Breast epithelium (tissue), 4 donors: ENCODE measurements around the gene TXNL4A. TPM values are rescaled to one million over a fixed set of nuclear protein-coding genes. Genes with fewer than 3 reads are reported as not detected.

Experiments used
- DNase-seq, 2 donors: peaks; one replicate each; pipeline ENCODE4 v3.0.0-alpha.2; 2019; ENCODE audit warnings: low spot score in 2 of 2
- H3K27ac ChIP-seq, 2 donors: fragments of 200-600 bp; sonication (generic) in 1 of 2; one replicate each; pipeline ENCODE4 v1.5.1; 2016 to 2019; ENCODE audit warnings: mild to moderate bottlenecking in 1 of 2
- H3K27me3 ChIP-seq, 2 donors: fragments of 200-600 bp; sonication (generic) in 1 of 2; one replicate each; pipeline versions ENCODE4 v1.5.1 to v1.6.0; 2017 to 2019; ENCODE audit warnings: control low read depth in 1 of 2, mild to moderate bottlenecking in 1 of 2
- H3K36me3 ChIP-seq: fragments of 200-600 bp; one replicate; pipeline ENCODE4 v1.5.1; 2019
- H3K4me1 ChIP-seq, 2 donors: fragments of 200-600 bp; sonication (generic); one replicate each; pipeline ENCODE4 v1.5.1; 2016 to 2019; ENCODE audit warnings: control low read depth in 1 of 2
- H3K4me3 ChIP-seq, 3 donors: fragments of 200-600 bp; sonication (generic); 1 replicate in 2 of 3; 2 replicates in 1 of 3; pipeline ENCODE4 v1.5.1; 2016 to 2019; ENCODE audit warnings: mild to moderate bottlenecking in 3 of 3, moderate library complexity in 2 of 3
- H3K9me3 ChIP-seq, 2 donors: fragments of 200-600 bp; sonication (generic) in 1 of 2; one replicate each; pipeline ENCODE4 v1.5.1; 2016 to 2019; ENCODE audit warnings: control low read depth in 1 of 2
- CTCF ChIP-seq, 3 donors: fragments of 450-650 bp; IDR thresholded peaks; one replicate each; pipeline ENCODE4 v1.5.1; 2016 to 2017; ENCODE audit warnings: antibody characterized with exemption in 3 of 3, mild to moderate bottlenecking in 3 of 3, moderate library complexity in 3 of 3
- POLR2A ChIP-seq: fragments of 450-650 bp; IDR thresholded peaks from one replicate; pipeline ENCODE4 v1.6.1; 2016; ENCODE audit warnings: antibody characterized with exemption, mild to moderate bottlenecking, moderate library complexity
- POLR2AphosphoS5 ChIP-seq, 3 donors: sonication (generic); formaldehyde crosslinking; IDR thresholded peaks; one replicate each; pipeline ENCODE4 v1.6.1; 2017; ENCODE audit warnings: antibody characterized with exemption in 3 of 3
- intact Hi-C: fragments of 100-400 bp; cut with DNase I; formaldehyde crosslinking; loops from one replicate; pipeline ENCODE4 v1.15.1; 2023; ENCODE audit warnings: low total_unique reads
- total RNA-seq, 3 donors: library from RNA; depleted of rRNA; stranded (reverse); fragments of >200 nt; gene quantifications; one replicate each; pipeline ENCODE4 v1.1.0, GENCODE V29; 2016

Gene TXNL4A
- total RNA-seq, 3 donors from 2014 or later: 21.4 to 39.2 (median 23.9) TPM

- TF ChIP-seq CTCF (IDR thresholded peaks at IDR 0.05) (no peak), POLR2A (no peak), POLR2AphosphoS5 (IDR thresholded peaks at IDR 0.05) (no peak)
- peak in 1 of 2 donors; percentile 19 for DNase-seq
- H3K27ac ChIP-seq: peak overlapping the region in 1 of 2 donors; percentile 82
- H3K4me1 ChIP-seq: no peaks in the 10 kb centered on the region
- intact Hi-C loops: no loop called here
- H3K4me3 ChIP-seq: no peak overlapping the region
- H3K9me3 ChIP-seq: peaks cover 5 to 9% of the 10 kb centered on the region in 2 donors
- H3K36me3 ChIP-seq: no peaks in the 10 kb centered on the region
- no peaks in the 10 kb centered on the region for H3K27me3 ChIP-seq
Measured at GRCh38 chr18:79937103-79937860, 51.1 kb downstream of the TXNL4A start.

- no peak for TF ChIP-seq POLR2A
- no peak for TF ChIP-seq POLR2AphosphoS5 (IDR thresholded peaks at IDR 0.05)
- no peak for TF ChIP-seq CTCF (IDR thresholded peaks at IDR 0.05)
- DNase-seq: peak in 1 of 2 donors; percentile 10
- no peaks in the 10 kb centered on the region for H3K4me1 ChIP-seq
- H3K27me3 ChIP-seq: no peaks in the 10 kb centered on the region
- intact Hi-C loops: no loop called here
- H3K9me3 ChIP-seq: peaks cover 8 to 11% of the 10 kb centered on the region in 2 donors
- H3K4me3 ChIP-seq: no peak overlapping the region
- H3K27ac ChIP-seq: no peak overlapping the region
- H3K36me3 ChIP-seq: no peaks in the 10 kb centered on the region
Measured at GRCh38 chr18:79936641-79937040, 51.7 kb downstream of the TXNL4A start.

GRCh38 chr18:79935925-79936324 is 52.4 kb downstream of the TXNL4A start:
- intact Hi-C loops: no loop called here
- H3K27ac ChIP-seq: no peak overlapping the region
- no peak overlapping the region for H3K4me3 ChIP-seq
- H3K4me1 ChIP-seq: no peaks in the 10 kb centered on the region
- H3K36me3 ChIP-seq: no peaks in the 10 kb centered on the region
- no peaks in the 10 kb centered on the region for H3K27me3 ChIP-seq
- DNase-seq: peak in 1 of 2 donors; percentile 30
- TF ChIP-seq CTCF (IDR thresholded peaks at IDR 0.05) (no peak), POLR2A (no peak), POLR2AphosphoS5 (IDR thresholded peaks at IDR 0.05) (no peak)
- peaks cover 10 to 19% of the 10 kb centered on the region in 2 donors for H3K9me3 ChIP-seq

- Histone ChIP-seq H3K36me3 (no peaks in the 10 kb centered on the region), H3K4me1 (no peaks in the 10 kb centered on the region), H3K9me3 (peaks cover 10 to 22% of the 10 kb centered on the region in 2 donors), H3K4me3 (no peak overlapping the region), H3K27me3 (no peaks in the 10 kb centered on the region), H3K27ac (no peak overlapping the region)
- no peak for TF ChIP-seq POLR2A
- TF ChIP-seq POLR2AphosphoS5 (IDR thresholded peaks at IDR 0.05): no peak
- TF ChIP-seq CTCF (IDR thresholded peaks at IDR 0.05): no peak
- intact Hi-C loops: no loop called here
- no peak for DNase-seq
Measured at GRCh38 chr18:79935499-79935898, 52.9 kb downstream of the TXNL4A start.

GRCh38 chr18:79935098-79935480 is 53.3 kb downstream of the TXNL4A start:
- H3K27ac ChIP-seq: no peak overlapping the region
- no peaks in the 10 kb centered on the region for H3K36me3 ChIP-seq
- peak in 1 of 2 donors; percentile 9 for DNase-seq
- H3K4me3 ChIP-seq: no peak overlapping the region
- no peaks in the 10 kb centered on the region for H3K4me1 ChIP-seq
- H3K27me3 ChIP-seq: no peaks in the 10 kb centered on the region
- no peak for TF ChIP-seq POLR2A
- no peak for TF ChIP-seq POLR2AphosphoS5 (IDR thresholded peaks at IDR 0.05)
- no peak for TF ChIP-seq CTCF (IDR thresholded peaks at IDR 0.05)
- intact Hi-C loops: no loop called here
- H3K9me3 ChIP-seq: peaks cover 10 to 26% of the 10 kb centered on the region in 2 donors
